Central memory CD8-positive, alpha-beta T cell (primary cell): Measurements from ENCODE around the gene IFI30.

ENCODE experiments used
- ATAC-seq: fragments of 150-1000 bp; cut with Tn5 transposase; replicated peaks from 2 replicates; pipeline ENCODE4 v1.10.0; 2022; ENCODE audit warnings: mild to moderate bottlenecking, moderate FRiP score, moderate number of reproducible peaks; ENCODE audit not compliant: poor library complexity, severe bottlenecking; ENCODE audit errors: extremely low read depth
- DNase-seq, 2 donors: peaks; one replicate each; pipeline ENCODE4 v3.0.0; 2021; ENCODE audit warnings: low spot score in 2 of 2
- H3K27ac Mint-ChIP-seq: one replicate; pipeline ENCODE4 v1.8.0; 2022; ENCODE audit warnings: low read depth, mild to moderate bottlenecking, moderate library complexity, mixed read lengths
- H3K27me3 Mint-ChIP-seq: one replicate; pipeline ENCODE4 v1.8.0; 2022; ENCODE audit warnings: mixed read lengths
- H3K36me3 Mint-ChIP-seq: one replicate; pipeline ENCODE4 v1.8.0; 2022; ENCODE audit warnings: mild to moderate bottlenecking, moderate library complexity, mixed read lengths; ENCODE audit not compliant: insufficient read depth
- H3K4me1 Mint-ChIP-seq: one replicate; pipeline ENCODE4 v1.8.0; 2022; ENCODE audit warnings: mixed read lengths
- H3K4me3 Mint-ChIP-seq: one replicate; pipeline ENCODE4 v1.8.0; 2022; ENCODE audit warnings: mild to moderate bottlenecking, moderate library complexity, mixed read lengths
- H3K9me3 Mint-ChIP-seq: one replicate; pipeline ENCODE4 v1.8.0; 2022; ENCODE audit warnings: mixed read lengths

The IFI30 gene

GRCh38 chr19:18173572-18174288 is at the start of gene IFI30:
TSS of gene IFI30 (plus strand) at chr19:18173813. CDS start at chr19:18173842, 29 bp downstream.
- Mint-ChIP-seq H3K4me3 (peak within 1 kb of the TSS; percentile 90), H3K4me1 (peaks cover 18% of the 10 kb centered on the region), H3K27me3 (no peaks in the 10 kb centered on the region), H3K27ac (peak within 1 kb of the TSS; percentile 78), H3K9me3 (no peaks in the 10 kb centered on the region), H3K36me3 (peaks cover 15% of the 10 kb centered on the region)
- ATAC-seq (peak; percentile 66), DNase-seq (no peak)

- no peak for DNase-seq
- Mint-ChIP-seq H3K9me3 (no peaks in the 10 kb centered on the region), H3K27ac (no peak overlapping the region), H3K4me3 (no peak overlapping the region), H3K27me3 (no peaks in the 10 kb centered on the region), H3K36me3 (peaks cover 55% of the 10 kb centered on the region), H3K4me1 (peaks cover 30% of the 10 kb centered on the region)
- ATAC-seq, result no peak
Observed at GRCh38 chr19:18123819-18124218, 49.8 kb upstream of the IFI30 start.

- Mint-ChIP-seq H3K27ac (peak overlapping the region; percentile 53), H3K27me3 (no peaks in the 10 kb centered on the region), H3K4me1 (peaks cover 14% of the 10 kb centered on the region), H3K9me3 (no peaks in the 10 kb centered on the region), H3K36me3 (peaks cover 57% of the 10 kb centered on the region), H3K4me3 (no peak overlapping the region)
- DNase-seq (no peak), ATAC-seq (no peak)
Observed at GRCh38 chr19:18126097-18126496, 47.5 kb upstream of the IFI30 start.

GRCh38 chr19:18128044-18128443 is 45.6 kb upstream of the IFI30 start:
- Mint-ChIP-seq H3K27ac (peak overlapping the region; percentile 32), H3K27me3 (no peaks in the 10 kb centered on the region)
- ATAC-seq, result no peak

GRCh38 chr19:18128805-18129204 is 44.8 kb upstream of the IFI30 start:
- Mint-ChIP-seq H3K9me3 (no peaks in the 10 kb centered on the region), H3K4me3 (no peak overlapping the region), H3K27me3 (no peaks in the 10 kb centered on the region), H3K4me1 (peaks cover 14% of the 10 kb centered on the region), H3K27ac (peak overlapping the region; percentile 32), H3K36me3 (peaks cover 53% of the 10 kb centered on the region)
- no peak for DNase-seq
- ATAC-seq, result no peak

More at GRCh38 chr19:18128044-18128443, 45.6 kb upstream of the IFI30 start:
- no peak overlapping the region for H3K4me3 Mint-ChIP-seq
- DNase-seq, result no peak
- H3K36me3 Mint-ChIP-seq, result peaks cover 57% of the 10 kb centered on the region
- H3K9me3 Mint-ChIP-seq, result no peaks in the 10 kb centered on the region
- H3K4me1 Mint-ChIP-seq, result peaks cover 14% of the 10 kb centered on the region

- Mint-ChIP-seq H3K4me3 (no peak overlapping the region), H3K9me3 (no peaks in the 10 kb centered on the region), H3K36me3 (peaks cover 51% of the 10 kb centered on the region), H3K27me3 (no peaks in the 10 kb centered on the region), H3K4me1 (peaks cover 14% of the 10 kb centered on the region), H3K27ac (no peak overlapping the region)
- ATAC-seq (no peak), DNase-seq (no peak)
Observed at GRCh38 chr19:18130523-18131242, 42.9 kb upstream of the IFI30 start.

GRCh38 chr19:18131841-18132596 is 41.6 kb upstream of the IFI30 start:
- H3K27ac Mint-ChIP-seq, result no peak overlapping the region
- ATAC-seq (no peak), DNase-seq (no peak)
- no peaks in the 10 kb centered on the region for H3K9me3 Mint-ChIP-seq
- H3K27me3 Mint-ChIP-seq, result no peaks in the 10 kb centered on the region
- peaks cover 9% of the 10 kb centered on the region for H3K4me1 Mint-ChIP-seq
- H3K4me3 Mint-ChIP-seq, result no peak overlapping the region
- H3K36me3 Mint-ChIP-seq, result peaks cover 53% of the 10 kb centered on the region

GRCh38 chr19:18135712-18136584 is 37.7 kb upstream of the IFI30 start:
- no peak overlapping the region for H3K4me3 Mint-ChIP-seq
- no peak overlapping the region for H3K27ac Mint-ChIP-seq
- H3K9me3 Mint-ChIP-seq, result no peaks in the 10 kb centered on the region
- no peaks in the 10 kb centered on the region for H3K4me1 Mint-ChIP-seq
- H3K36me3 Mint-ChIP-seq, result peaks cover 53% of the 10 kb centered on the region
- no peak for DNase-seq
- ATAC-seq, result no peak
- no peaks in the 10 kb centered on the region for H3K27me3 Mint-ChIP-seq

- Mint-ChIP-seq H3K27ac (no peak overlapping the region), H3K4me3 (no peak overlapping the region), H3K9me3 (no peaks in the 10 kb centered on the region), H3K27me3 (no peaks in the 10 kb centered on the region), H3K4me1 (no peaks in the 10 kb centered on the region), H3K36me3 (peaks cover 58% of the 10 kb centered on the region)
- ATAC-seq (no peak), DNase-seq (no peak)
Observed at GRCh38 chr19:18137242-18137641, 36.4 kb upstream of the IFI30 start.

- H3K27me3 Mint-ChIP-seq, result no peaks in the 10 kb centered on the region
- DNase-seq (no peak), ATAC-seq (no peak)
- no peaks in the 10 kb centered on the region for H3K9me3 Mint-ChIP-seq
- H3K36me3 Mint-ChIP-seq, result peaks cover 56% of the 10 kb centered on the region
- H3K4me1 Mint-ChIP-seq, result no peaks in the 10 kb centered on the region
- H3K4me3 Mint-ChIP-seq, result no peak overlapping the region
- no peak overlapping the region for H3K27ac Mint-ChIP-seq
Observed at GRCh38 chr19:18137657-18138339, 35.8 kb upstream of the IFI30 start.

- Mint-ChIP-seq H3K27me3 (no peaks in the 10 kb centered on the region), H3K36me3 (peaks cover 55% of the 10 kb centered on the region), H3K9me3 (no peaks in the 10 kb centered on the region), H3K4me3 (no peak overlapping the region), H3K27ac (no peak overlapping the region), H3K4me1 (no peaks in the 10 kb centered on the region)
- ATAC-seq (no peak), DNase-seq (no peak)
Observed at GRCh38 chr19:18140473-18140872, 33.1 kb upstream of the IFI30 start.
